ENCODE data around the gene HEG1. TPM values are rescaled to one million over a fixed set of nuclear protein-coding genes. Genes with fewer than 3 reads are reported as not detected.

HEG1 gene
- total RNA-seq, 6 experiments from 2014 or later: 88.6 to 126 (median 105) TPM

DNA sequence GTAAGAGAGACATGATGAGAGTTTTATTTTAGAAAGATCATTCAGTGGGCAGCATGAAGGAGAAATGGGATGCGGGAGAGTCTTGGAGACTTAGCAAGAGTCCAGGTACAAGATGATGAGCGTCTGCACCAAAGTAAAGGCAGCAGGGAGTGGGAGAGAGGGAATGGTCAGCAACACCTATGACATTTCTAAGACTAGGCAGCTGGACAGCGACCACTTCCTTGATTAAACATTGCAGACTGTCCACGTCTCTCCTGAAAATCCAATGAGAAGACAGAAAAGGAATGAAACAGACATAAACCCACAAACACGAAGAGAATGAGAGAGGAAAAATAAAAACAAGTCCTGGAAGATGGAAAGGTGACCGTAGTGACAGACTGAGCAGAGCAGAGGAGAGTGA lies 46.7 kb upstream of the HEG1 start:
- H3K9me3 Mint-ChIP-seq: peaks cover 8% of the 10 kb centered on the region; the same call in 1 of the 2 replicates
- H3K36me3 Mint-ChIP-seq (ENCODE audit: low read depth): peaks cover 22% of the 10 kb centered on the region
- H3K27ac Mint-ChIP-seq: no peak overlapping the region
- H3K4me1 Mint-ChIP-seq (ENCODE audit: low read depth): peaks cover 41% of the 10 kb centered on the region
- peaks cover 4% of the 10 kb centered on the region; the same call in 1 of the 2 replicates for H3K27me3 Mint-ChIP-seq (ENCODE audit: insufficient read depth)
- no peak overlapping the region for H3K4me3 Mint-ChIP-seq
- DNase-seq: no peak
- no peak for TF ChIP-seq CTCF (IDR thresholded peaks at IDR 0.05)

- H3K4me1 Mint-ChIP-seq (ENCODE audit: low read depth): peaks cover 15% of the 10 kb centered on the region
- no peak overlapping the region for H3K4me3 Mint-ChIP-seq
- H3K27ac Mint-ChIP-seq: peak overlapping the region; percentile 52
- no peaks in the 10 kb centered on the region for H3K9me3 Mint-ChIP-seq
- H3K36me3 Mint-ChIP-seq (ENCODE audit: low read depth): peaks cover 9% of the 10 kb centered on the region
- H3K27me3 Mint-ChIP-seq (ENCODE audit: insufficient read depth): peaks cover 2% of the 10 kb centered on the region; the same call in 1 of the 2 replicates
- DNase-seq: peak; percentile 19
- no peak for TF ChIP-seq CTCF (IDR thresholded peaks at IDR 0.05)
These were observed 43.0 kb upstream of the HEG1 start for GRCh38 chr3:125098611-125099291.

GRCh38 chr3:125090649-125091048 lies 34.9 kb upstream of the HEG1 start:
- no peak for TF ChIP-seq CTCF (IDR thresholded peaks at IDR 0.05)
- H3K4me1 Mint-ChIP-seq (ENCODE audit: low read depth): peaks cover 26% of the 10 kb centered on the region
- no peak for DNase-seq

DNA sequence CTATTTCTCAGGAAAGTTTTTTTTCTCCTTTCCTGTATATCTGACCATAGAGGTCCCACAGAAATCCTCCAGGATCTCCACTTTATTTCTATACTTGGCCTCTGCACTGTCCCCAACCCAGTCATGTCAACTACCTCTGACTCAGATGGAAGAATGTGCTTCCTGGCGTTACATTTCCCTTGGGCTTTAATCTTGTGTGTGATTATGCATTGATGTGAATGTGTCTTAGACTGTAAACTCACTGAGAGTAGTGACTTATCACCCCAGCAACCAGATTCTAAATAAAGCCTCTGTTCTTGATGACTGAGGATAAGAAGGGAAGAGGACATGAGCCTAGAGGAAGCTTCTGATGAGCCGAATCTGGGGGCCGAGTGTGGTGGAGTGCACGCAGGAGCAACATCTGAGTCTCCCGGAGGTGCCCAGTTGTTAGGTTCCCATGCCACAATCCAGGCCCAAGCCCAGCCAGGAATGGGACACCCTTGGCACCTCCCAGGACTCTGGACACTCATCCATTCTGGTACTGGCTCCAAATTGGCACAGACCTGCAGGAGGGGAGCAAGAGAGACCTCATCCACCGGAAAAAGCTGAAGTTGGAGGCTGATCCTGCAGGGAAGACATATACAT lies 32.1 kb upstream of the HEG1 start:
- Mint-ChIP-seq H3K9me3 (no peaks in the 10 kb centered on the region), H3K36me3 (ENCODE audit: low read depth) (peaks cover 5% of the 10 kb centered on the region; the same call in 1 of the 2 replicates), H3K4me3 (peak overlapping the region; percentile 16; the same call in 1 of the 2 replicates), H3K4me1 (ENCODE audit: low read depth) (peaks cover 42% of the 10 kb centered on the region), H3K27ac (peak overlapping the region; percentile 95), H3K27me3 (ENCODE audit: insufficient read depth) (no peaks in the 10 kb centered on the region; the same call in 1 of the 2 replicates)
- TF ChIP-seq CTCF (IDR thresholded peaks at IDR 0.05): no peak
- peak; percentile 85 for DNase-seq

More at GRCh38 chr3:125090649-125091048, 34.9 kb upstream of the HEG1 start:
- no peak overlapping the region for H3K4me3 Mint-ChIP-seq
- peaks cover 5% of the 10 kb centered on the region; the same call in 1 of the 2 replicates for H3K36me3 Mint-ChIP-seq (ENCODE audit: low read depth)
- no peak overlapping the region for H3K27ac Mint-ChIP-seq
- H3K27me3 Mint-ChIP-seq (ENCODE audit: insufficient read depth): no peaks in the 10 kb centered on the region; the same call in 1 of the 2 replicates
- no peaks in the 10 kb centered on the region for H3K9me3 Mint-ChIP-seq

DNA sequence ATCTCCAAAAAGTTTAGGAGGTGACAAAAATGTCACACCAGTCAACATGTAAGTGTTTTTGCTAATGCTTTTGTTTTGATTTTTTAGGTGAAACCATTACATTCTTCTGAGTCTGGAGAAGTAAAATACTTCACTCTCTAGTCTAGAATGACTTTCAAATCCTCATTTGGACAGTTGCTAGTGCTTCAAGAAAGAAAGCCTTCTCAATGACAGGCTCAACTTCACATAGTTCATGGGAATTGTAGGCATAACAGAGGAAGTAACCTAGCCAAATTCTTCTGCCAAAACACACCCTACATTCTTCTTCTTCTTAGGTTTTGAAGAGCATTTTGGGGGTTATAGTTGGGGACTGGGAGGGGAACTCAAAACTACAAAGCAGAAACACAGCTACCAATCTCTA lies 29.4 kb upstream of the HEG1 start:
- no peak for TF ChIP-seq CTCF (IDR thresholded peaks at IDR 0.05)
- Mint-ChIP-seq H3K9me3 (no peaks in the 10 kb centered on the region), H3K36me3 (ENCODE audit: low read depth) (no peaks in the 10 kb centered on the region), H3K4me1 (ENCODE audit: low read depth) (peaks cover 62% of the 10 kb centered on the region), H3K27me3 (ENCODE audit: insufficient read depth) (peaks cover 2% of the 10 kb centered on the region; the same call in 1 of the 2 replicates), H3K4me3 (no peak overlapping the region), H3K27ac (no peak overlapping the region)
- no peak for DNase-seq

Measured in HFFc6 (cell line).